Ascending aorta (tissue), 2 donors: ENCODE measurements around the gene ACYP1. TPM values are rescaled to one million over a fixed set of nuclear protein-coding genes. Genes with fewer than 3 reads are reported as not detected.
A peak's percentile ranks its signal among the peaks of the same experiment; 100 is the strongest.

Experiments used
- DNase-seq, 2 donors: peaks; one replicate each; pipeline ENCODE4 v3.0.0-alpha.2; 2019; ENCODE audit warnings: low spot score in 2 of 2
- H3K27ac ChIP-seq, 2 donors: fragments of 200-600 bp; sonication (generic); one replicate each; pipeline ENCODE4 v1.5.1; 2016 to 2017; ENCODE audit warnings: mild to moderate bottlenecking in 1 of 2
- H3K27me3 ChIP-seq: fragments of 200-600 bp; sonication (generic); one replicate; pipeline ENCODE4 v1.5.1; 2017
- H3K36me3 ChIP-seq, 2 donors: fragments of 200-600 bp; sonication (generic); one replicate each; pipeline ENCODE4 v1.5.1; 2016
- H3K4me1 ChIP-seq, 2 donors: fragments of 200-600 bp; sonication (generic); one replicate each; pipeline ENCODE4 v1.5.1; 2016 to 2017; ENCODE audit warnings: mild to moderate bottlenecking in 1 of 2
- H3K4me3 ChIP-seq, 2 donors: fragments of 200-600 bp; sonication (generic); one replicate each; pipeline ENCODE4 v1.5.1; 2016 to 2017; ENCODE audit warnings: mild to moderate bottlenecking in 1 of 2
- H3K9me3 ChIP-seq, 2 donors: fragments of 200-600 bp; sonication (generic); one replicate each; pipeline ENCODE4 v1.5.1; 2016
- CTCF ChIP-seq, 3 experiments: fragments of 200-600 bp in 2 of 3; fragments of 450-650 bp in 1 of 3; sonication (generic) in 2 of 3; IDR thresholded peaks; one replicate each; pipeline ENCODE4 v1.5.1; 2016 to 2019; ENCODE audit warnings: antibody characterized with exemption in 3 of 3, mild to moderate bottlenecking in 1 of 3, moderate library complexity in 1 of 3
- intact Hi-C: fragments of 100-400 bp; cut with DNase I; formaldehyde crosslinking; loops from one replicate; pipeline ENCODE4 v1.15.1; 2023
- total RNA-seq: library from RNA; depleted of rRNA; stranded (reverse); fragments of >200 nt; gene quantifications from one replicate; pipeline ENCODE4 v1.1.0, GENCODE V29; 2016

Gene ACYP1
- total RNA-seq, 1 donor from 2014 or later = not detected

GRCh38 chr14:75064205-75064567 is 362 bp upstream of the ACYP1 start:
- Histone ChIP-seq H3K27ac (peak overlapping the region in 1 of 2 donors; percentile 74), H3K27me3 (no peaks in the 10 kb centered on the region), H3K4me1 (peaks cover 3 to 9% of the 10 kb centered on the region in 2 donors), H3K36me3 (no peaks in the 10 kb centered on the region), H3K4me3 (peak overlapping the region; percentile 85 to 89), H3K9me3 (no peaks in the 10 kb centered on the region)
- no peak for DNase-seq
- TF ChIP-seq CTCF (IDR thresholded peaks at IDR 0.05) = no peak
- intact Hi-C loops = no loop called here

- intact Hi-C loops = no loop called here
- no peak for DNase-seq
- no peak for TF ChIP-seq CTCF (IDR thresholded peaks at IDR 0.05)
- no peaks in the 10 kb centered on the region for H3K27me3 ChIP-seq
- H3K27ac ChIP-seq = no peak overlapping the region
- H3K4me3 ChIP-seq = peak overlapping the region; percentile 85 to 89
- H3K36me3 ChIP-seq = no peaks in the 10 kb centered on the region
- no peaks in the 10 kb centered on the region for H3K9me3 ChIP-seq
- peaks cover 3 to 9% of the 10 kb centered on the region in 2 donors for H3K4me1 ChIP-seq
Observed at GRCh38 chr14:75063013-75063412, 811 bp downstream of the ACYP1 start.

GRCh38 chr14:75060420-75060819 is 3.4 kb downstream of the ACYP1 start:
- H3K36me3 ChIP-seq = no peaks in the 10 kb centered on the region
- DNase-seq = no peak
- no peak overlapping the region for H3K4me3 ChIP-seq
- peaks cover 3 to 9% of the 10 kb centered on the region in 2 donors for H3K4me1 ChIP-seq
- no peaks in the 10 kb centered on the region for H3K9me3 ChIP-seq
- no peaks in the 10 kb centered on the region for H3K27me3 ChIP-seq
- intact Hi-C loops = no loop called here
- no peak for TF ChIP-seq CTCF (IDR thresholded peaks at IDR 0.05)
- H3K27ac ChIP-seq = no peak overlapping the region

- Histone ChIP-seq H3K36me3 (no peaks in the 10 kb centered on the region), H3K4me1 (peaks cover 3 to 6% of the 10 kb centered on the region in 2 donors), H3K4me3 (no peak overlapping the region), H3K27me3 (no peaks in the 10 kb centered on the region), H3K9me3 (no peaks in the 10 kb centered on the region), H3K27ac (no peak overlapping the region)
- DNase-seq = no peak
- no peak for TF ChIP-seq CTCF (IDR thresholded peaks at IDR 0.05)
- intact Hi-C loops = no loop called here
Observed at GRCh38 chr14:75059642-75060041, 4.2 kb downstream of the ACYP1 start.

GRCh38 chr14:75054421-75054820 is 9.4 kb downstream of the ACYP1 start:
- Histone ChIP-seq H3K27me3 (no peaks in the 10 kb centered on the region), H3K9me3 (no peaks in the 10 kb centered on the region), H3K4me3 (no peak overlapping the region), H3K27ac (no peak overlapping the region), H3K4me1 (peaks cover 1 to 13% of the 10 kb centered on the region in 2 donors), H3K36me3 (no peaks in the 10 kb centered on the region)
- intact Hi-C loops = no loop called here
- TF ChIP-seq CTCF (IDR thresholded peaks at IDR 0.05) = no peak
- no peak for DNase-seq
